ENCODE results near the gene GSTM1.

Gene GSTM1

GRCh38 chr1:109687641-109688499, at the start of gene GSTM1:
GSTM1 (plus strand) TSS chr1:109687817; CDS start chr1:109687874, 57 bp downstream.
- Histone ChIP-seq H3K4me1 (ENCODE audit: control insufficient read depth in 1 of 2, insufficient read depth in 2 of 2, low read length in 2 of 2) (no peaks in the 10 kb centered on the region), H3K27me3 (ENCODE audit: low read depth, low read length) (no peaks in the 10 kb centered on the region), H3K36me3 (ENCODE audit: control insufficient read depth in 1 of 2, insufficient read depth in 2 of 2, low read length in 2 of 2) (no peaks in the 10 kb centered on the region), H3K4me3 (ENCODE audit: low read depth in 1 of 2, low read length in 2 of 2) (no peak within 1 kb of the TSS), H3K9me3 (ENCODE audit: control insufficient read depth in 1 of 2, low read length in 2 of 2) (no peaks in the 10 kb centered on the region), H3K27ac (ENCODE audit: low read length) (no peak within 1 kb of the TSS)

- H3K4me1 ChIP-seq (ENCODE audit: control insufficient read depth in 1 of 2, insufficient read depth in 2 of 2, low read length in 2 of 2), result peaks cover 12 to 30% of the 10 kb centered on the region in 2 donors
Measured at GRCh38 chr1:109639063-109639840, 48.4 kb upstream of the GSTM1 start.

GRCh38 chr1:109639841-109640184, 47.8 kb upstream of the GSTM1 start:
- Histone ChIP-seq H3K4me3 (ENCODE audit: low read depth in 1 of 2, low read length in 2 of 2) (no peak overlapping the region), H3K27me3 (ENCODE audit: low read depth, low read length) (no peaks in the 10 kb centered on the region), H3K27ac (ENCODE audit: low read length) (no peak overlapping the region)

More at GRCh38 chr1:109639063-109639840, 48.4 kb upstream of the GSTM1 start:
- H3K9me3 ChIP-seq (ENCODE audit: control insufficient read depth in 1 of 2, low read length in 2 of 2), result no peaks in the 10 kb centered on the region
- H3K27ac ChIP-seq (ENCODE audit: low read length), result no peak overlapping the region
- H3K4me3 ChIP-seq (ENCODE audit: low read depth in 1 of 2, low read length in 2 of 2), result no peak overlapping the region
- no peaks in the 10 kb centered on the region for H3K36me3 ChIP-seq (ENCODE audit: control insufficient read depth in 1 of 2, insufficient read depth in 2 of 2, low read length in 2 of 2)
- no peaks in the 10 kb centered on the region for H3K27me3 ChIP-seq (ENCODE audit: low read depth, low read length)

GRCh38 chr1:109640285-109640865, 47.2 kb upstream of the GSTM1 start:
- Histone ChIP-seq H3K27ac (ENCODE audit: low read length) (no peak overlapping the region), H3K36me3 (ENCODE audit: control insufficient read depth in 1 of 2, insufficient read depth in 2 of 2, low read length in 2 of 2) (no peaks in the 10 kb centered on the region), H3K4me3 (ENCODE audit: low read depth in 1 of 2, low read length in 2 of 2) (no peak overlapping the region), H3K9me3 (ENCODE audit: control insufficient read depth in 1 of 2, low read length in 2 of 2) (no peaks in the 10 kb centered on the region), H3K4me1 (ENCODE audit: control insufficient read depth in 1 of 2, insufficient read depth in 2 of 2, low read length in 2 of 2) (peaks cover 12 to 30% of the 10 kb centered on the region in 2 donors), H3K27me3 (ENCODE audit: low read depth, low read length) (no peaks in the 10 kb centered on the region)

More at GRCh38 chr1:109639841-109640184, 47.8 kb upstream of the GSTM1 start:
- Histone ChIP-seq H3K36me3 (ENCODE audit: control insufficient read depth in 1 of 2, insufficient read depth in 2 of 2, low read length in 2 of 2) (no peaks in the 10 kb centered on the region), H3K4me1 (ENCODE audit: control insufficient read depth in 1 of 2, insufficient read depth in 2 of 2, low read length in 2 of 2) (peaks cover 12 to 30% of the 10 kb centered on the region in 2 donors), H3K9me3 (ENCODE audit: control insufficient read depth in 1 of 2, low read length in 2 of 2) (no peaks in the 10 kb centered on the region)

- no peaks in the 10 kb centered on the region for H3K36me3 ChIP-seq (ENCODE audit: control insufficient read depth in 1 of 2, insufficient read depth in 2 of 2, low read length in 2 of 2)
- no peaks in the 10 kb centered on the region for H3K9me3 ChIP-seq (ENCODE audit: control insufficient read depth in 1 of 2, low read length in 2 of 2)
- H3K4me1 ChIP-seq (ENCODE audit: control insufficient read depth in 1 of 2, insufficient read depth in 2 of 2, low read length in 2 of 2), result peaks cover 5 to 22% of the 10 kb centered on the region in 2 donors
- no peak overlapping the region for H3K4me3 ChIP-seq (ENCODE audit: low read depth in 1 of 2, low read length in 2 of 2)
- H3K27ac ChIP-seq (ENCODE audit: low read length), result no peak overlapping the region
- no peaks in the 10 kb centered on the region for H3K27me3 ChIP-seq (ENCODE audit: low read depth, low read length)
Measured at GRCh38 chr1:109641078-109641740, 46.4 kb upstream of the GSTM1 start.

GRCh38 chr1:109641861-109642260, 45.8 kb upstream of the GSTM1 start:
- no peaks in the 10 kb centered on the region for H3K9me3 ChIP-seq (ENCODE audit: control insufficient read depth in 1 of 2, low read length in 2 of 2)

GRCh38 chr1:109642626-109643025, 45.0 kb upstream of the GSTM1 start:
- no peaks in the 10 kb centered on the region for H3K27me3 ChIP-seq (ENCODE audit: low read depth, low read length)
- H3K36me3 ChIP-seq (ENCODE audit: control insufficient read depth in 1 of 2, insufficient read depth in 2 of 2, low read length in 2 of 2), result no peaks in the 10 kb centered on the region
- H3K4me1 ChIP-seq (ENCODE audit: control insufficient read depth in 1 of 2, insufficient read depth in 2 of 2, low read length in 2 of 2), result peaks cover 0 to 18% of the 10 kb centered on the region in 2 donors
- H3K9me3 ChIP-seq (ENCODE audit: control insufficient read depth in 1 of 2, low read length in 2 of 2), result no peaks in the 10 kb centered on the region
- no peak overlapping the region for H3K4me3 ChIP-seq (ENCODE audit: low read depth in 1 of 2, low read length in 2 of 2)
- H3K27ac ChIP-seq (ENCODE audit: low read length), result no peak overlapping the region

More at GRCh38 chr1:109641861-109642260, 45.8 kb upstream of the GSTM1 start:
- Histone ChIP-seq H3K4me1 (ENCODE audit: control insufficient read depth in 1 of 2, insufficient read depth in 2 of 2, low read length in 2 of 2) (peaks cover 0 to 18% of the 10 kb centered on the region in 2 donors), H3K4me3 (ENCODE audit: low read depth in 1 of 2, low read length in 2 of 2) (no peak overlapping the region), H3K27me3 (ENCODE audit: low read depth, low read length) (no peaks in the 10 kb centered on the region), H3K36me3 (ENCODE audit: control insufficient read depth in 1 of 2, insufficient read depth in 2 of 2, low read length in 2 of 2) (no peaks in the 10 kb centered on the region), H3K27ac (ENCODE audit: low read length) (no peak overlapping the region)

GRCh38 chr1:109643385-109644230, 44.0 kb upstream of the GSTM1 start:
- no peak overlapping the region for H3K4me3 ChIP-seq (ENCODE audit: low read depth in 1 of 2, low read length in 2 of 2)
- H3K36me3 ChIP-seq (ENCODE audit: control insufficient read depth in 1 of 2, insufficient read depth in 2 of 2, low read length in 2 of 2), result no peaks in the 10 kb centered on the region
- H3K27me3 ChIP-seq (ENCODE audit: low read depth, low read length), result no peaks in the 10 kb centered on the region
- no peaks in the 10 kb centered on the region for H3K9me3 ChIP-seq (ENCODE audit: control insufficient read depth in 1 of 2, low read length in 2 of 2)
- no peak overlapping the region for H3K27ac ChIP-seq (ENCODE audit: low read length)
- H3K4me1 ChIP-seq (ENCODE audit: control insufficient read depth in 1 of 2, insufficient read depth in 2 of 2, low read length in 2 of 2), result peaks cover 0 to 18% of the 10 kb centered on the region in 2 donors

GRCh38 chr1:109644670-109645069, 42.9 kb upstream of the GSTM1 start:
- no peaks in the 10 kb centered on the region for H3K27me3 ChIP-seq (ENCODE audit: low read depth, low read length)
- H3K27ac ChIP-seq (ENCODE audit: low read length), result no peak overlapping the region
- H3K4me1 ChIP-seq (ENCODE audit: control insufficient read depth in 1 of 2, insufficient read depth in 2 of 2, low read length in 2 of 2), result peaks cover 0 to 22% of the 10 kb centered on the region in 2 donors
- H3K9me3 ChIP-seq (ENCODE audit: control insufficient read depth in 1 of 2, low read length in 2 of 2), result no peaks in the 10 kb centered on the region
- no peak overlapping the region for H3K4me3 ChIP-seq (ENCODE audit: low read depth in 1 of 2, low read length in 2 of 2)
- H3K36me3 ChIP-seq (ENCODE audit: control insufficient read depth in 1 of 2, insufficient read depth in 2 of 2, low read length in 2 of 2), result no peaks in the 10 kb centered on the region

- H3K4me3 ChIP-seq (ENCODE audit: low read depth in 1 of 2, low read length in 2 of 2), result peak overlapping the region in 1 of 2 donors; percentile 49
- H3K27me3 ChIP-seq (ENCODE audit: low read depth, low read length), result no peaks in the 10 kb centered on the region
- no peak overlapping the region for H3K27ac ChIP-seq (ENCODE audit: low read length)
- no peaks in the 10 kb centered on the region for H3K9me3 ChIP-seq (ENCODE audit: control insufficient read depth in 1 of 2, low read length in 2 of 2)
- no peaks in the 10 kb centered on the region for H3K36me3 ChIP-seq (ENCODE audit: control insufficient read depth in 1 of 2, insufficient read depth in 2 of 2, low read length in 2 of 2)
- H3K4me1 ChIP-seq (ENCODE audit: control insufficient read depth in 1 of 2, insufficient read depth in 2 of 2, low read length in 2 of 2), result peaks cover 0 to 6% of the 10 kb centered on the region in 2 donors
Measured at GRCh38 chr1:109649491-109649914, 38.1 kb upstream of the GSTM1 start.
